MM.1S (cell line): ENCODE data around the gene LIMS1.
"Not testable (repeated sequence)": the region's sequence is repeated elsewhere in the genome, so short reads cannot be mapped to it uniquely, and the experiment has no call there.

Experiments
- CTCF ChIP-seq: fragments of 300-600 bp; sonication (generic); IDR thresholded peaks from 2 replicates; pipeline ENCODE4 v1.5.1; 2016; ENCODE audit warnings: antibody characterized with exemption, low read length, mixed read lengths
- EZH2 ChIP-seq: fragments of 300-600 bp; sonication (generic); optimal IDR thresholded peaks from 2 replicates; pipeline ENCODE3; 2017; ENCODE audit warnings: low read depth, mild to moderate bottlenecking, antibody characterized with exemption, low read length, mixed read lengths

- not testable (repeated sequence) for TF ChIP-seq EZH2, CTCF
These were observed 154.8 kb downstream of the LIMS1 start for GRCh38 chr2:108688818-108689756.
